Measurements from ENCODE around the gene SELENOW.

DNA sequence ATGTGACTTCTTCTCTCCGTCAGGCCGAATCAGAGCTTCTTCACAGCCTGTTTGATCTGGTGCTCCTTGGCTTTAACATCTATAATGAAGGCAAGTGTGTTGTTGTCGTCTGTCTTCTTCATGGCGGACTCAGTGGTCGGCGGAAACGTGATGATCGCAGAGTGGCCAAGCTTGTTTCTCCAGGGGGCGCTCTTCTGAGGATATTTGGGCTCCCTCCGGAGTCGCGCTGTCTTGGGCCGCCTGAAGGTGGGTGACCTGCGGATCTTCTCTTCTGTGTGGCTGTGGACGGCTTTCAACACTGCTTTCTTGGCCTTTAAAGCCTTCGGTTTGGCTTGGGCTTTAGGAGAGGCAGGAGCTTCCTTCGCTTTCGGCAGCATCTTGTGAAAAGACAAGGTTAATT is 16.0 kb downstream of the SELENOW start:
- TF ChIP-seq POLR2A (IDR thresholded peaks at IDR 0.05; ENCODE audit: control extremely low read depth in 1 of 2, low read depth in 2 of 2, low read length in 2 of 2) (no peak), ZNF274 (IDR thresholded peaks at IDR 0.05; ENCODE audit: borderline replicate concordance, extremely low read depth, low read length) (no peak), GTF2F1 (IDR thresholded peaks at IDR 0.05; ENCODE audit: borderline replicate concordance, low read depth, low read length) (no peak), BRCA1 (IDR thresholded peaks at IDR 0.05; ENCODE audit: low read depth, low read length) (no peak), EZH2 (IDR thresholded peaks at IDR 0.05; ENCODE audit: low read depth, low read length, severe bottlenecking) (no peak), POU5F1 (IDR thresholded peaks at IDR 0.05; ENCODE audit: low read depth, low read length) (no peak), CREB1 (IDR thresholded peaks at IDR 0.05) (no peak), TAF1 (IDR thresholded peaks at IDR 0.05; ENCODE audit: low read depth, low read length) (no peak), EP300 (IDR thresholded peaks at IDR 0.05; ENCODE audit: borderline replicate concordance in 1 of 2, low read depth in 2 of 2, low read length in 2 of 2) (no peak)
- TF ChIP-seq, protein P1, sequence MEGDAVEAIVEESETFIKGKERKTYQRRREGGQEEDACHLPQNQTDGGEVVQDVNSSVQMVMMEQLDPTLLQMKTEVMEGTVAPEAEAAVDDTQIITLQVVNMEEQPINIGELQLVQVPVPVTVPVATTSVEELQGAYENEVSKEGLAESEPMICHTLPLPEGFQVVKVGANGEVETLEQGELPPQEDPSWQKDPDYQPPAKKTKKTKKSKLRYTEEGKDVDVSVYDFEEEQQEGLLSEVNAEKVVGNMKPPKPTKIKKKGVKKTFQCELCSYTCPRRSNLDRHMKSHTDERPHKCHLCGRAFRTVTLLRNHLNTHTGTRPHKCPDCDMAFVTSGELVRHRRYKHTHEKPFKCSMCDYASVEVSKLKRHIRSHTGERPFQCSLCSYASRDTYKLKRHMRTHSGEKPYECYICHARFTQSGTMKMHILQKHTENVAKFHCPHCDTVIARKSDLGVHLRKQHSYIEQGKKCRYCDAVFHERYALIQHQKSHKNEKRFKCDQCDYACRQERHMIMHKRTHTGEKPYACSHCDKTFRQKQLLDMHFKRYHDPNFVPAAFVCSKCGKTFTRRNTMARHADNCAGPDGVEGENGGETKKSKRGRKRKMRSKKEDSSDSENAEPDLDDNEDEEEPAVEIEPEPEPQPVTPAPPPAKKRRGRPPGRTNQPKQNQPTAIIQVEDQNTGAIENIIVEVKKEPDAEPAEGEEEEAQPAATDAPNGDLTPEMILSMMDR (IDR thresholded peaks at IDR 0.05; ENCODE audit: control extremely low read depth in 1 of 3, insufficient read depth in 1 of 3, low read depth in 1 of 3, low read length in 3 of 3), result peak; percentile 61 to 75 (median 67)
- TF ChIP-seq, protein P2, sequence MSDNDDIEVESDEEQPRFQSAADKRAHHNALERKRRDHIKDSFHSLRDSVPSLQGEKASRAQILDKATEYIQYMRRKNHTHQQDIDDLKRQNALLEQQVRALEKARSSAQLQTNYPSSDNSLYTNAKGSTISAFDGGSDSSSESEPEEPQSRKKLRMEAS (IDR thresholded peaks at IDR 0.05), result no peak

Data from H1 (cell line).